Neural progenitor cell (in vitro differentiated cells): ENCODE measurements around the gene KRT39.

Experiments used
- CTCF ChIP-seq: fragments of 200-600 bp; sonication (generic); IDR thresholded peaks from 2 replicates; pipeline ENCODE4 v1.5.1; 2017; ENCODE audit warnings: antibody characterized with exemption, mild to moderate bottlenecking
- EZH2 ChIP-seq: fragments of 200-600 bp; sonication (generic); IDR thresholded peaks from 2 replicates; pipeline ENCODE4 v1.6.1; 2017; ENCODE audit warnings: antibody characterized with exemption, mild to moderate bottlenecking, moderate library complexity
- EZH2phosphoT487 ChIP-seq: fragments of 200-600 bp; sonication (generic); IDR thresholded peaks from 2 replicates; pipeline ENCODE4 v1.6.1; 2017; ENCODE audit warnings: antibody characterized with exemption

GRCh38 chr17:40960144-40960543 lies 6.6 kb downstream of the KRT39 start:
- TF ChIP-seq CTCF (no peak), EZH2 (no peak), EZH2phosphoT487 (no peak)
